COLO829 (cell line): ENCODE results near the gene ANKRD60.
A peak's percentile ranks its signal among the peaks of the same experiment; 100 is the strongest.

Experiments used
- DNase-seq: peaks from one replicate; pipeline ENCODE4 v3.0.0; 2012; ENCODE audit warnings: low spot score

The ANKRD60 gene, protein sequence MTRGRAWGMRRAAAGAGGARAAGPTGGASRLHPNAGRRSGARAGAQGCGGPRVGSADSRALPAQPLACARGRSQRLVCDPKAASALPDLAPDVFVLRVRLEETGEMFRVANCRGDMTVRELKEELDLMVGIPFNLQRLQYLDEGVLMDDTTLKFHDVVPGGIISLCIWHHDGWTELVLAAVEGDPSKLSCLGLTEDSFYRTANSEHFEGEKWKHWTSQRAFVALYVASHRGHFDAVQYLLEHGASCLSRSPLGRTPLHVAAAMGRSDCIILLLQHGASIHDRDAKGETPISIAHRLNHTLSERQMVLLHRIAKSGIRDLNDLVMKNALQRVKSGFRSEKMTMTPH

DNA sequence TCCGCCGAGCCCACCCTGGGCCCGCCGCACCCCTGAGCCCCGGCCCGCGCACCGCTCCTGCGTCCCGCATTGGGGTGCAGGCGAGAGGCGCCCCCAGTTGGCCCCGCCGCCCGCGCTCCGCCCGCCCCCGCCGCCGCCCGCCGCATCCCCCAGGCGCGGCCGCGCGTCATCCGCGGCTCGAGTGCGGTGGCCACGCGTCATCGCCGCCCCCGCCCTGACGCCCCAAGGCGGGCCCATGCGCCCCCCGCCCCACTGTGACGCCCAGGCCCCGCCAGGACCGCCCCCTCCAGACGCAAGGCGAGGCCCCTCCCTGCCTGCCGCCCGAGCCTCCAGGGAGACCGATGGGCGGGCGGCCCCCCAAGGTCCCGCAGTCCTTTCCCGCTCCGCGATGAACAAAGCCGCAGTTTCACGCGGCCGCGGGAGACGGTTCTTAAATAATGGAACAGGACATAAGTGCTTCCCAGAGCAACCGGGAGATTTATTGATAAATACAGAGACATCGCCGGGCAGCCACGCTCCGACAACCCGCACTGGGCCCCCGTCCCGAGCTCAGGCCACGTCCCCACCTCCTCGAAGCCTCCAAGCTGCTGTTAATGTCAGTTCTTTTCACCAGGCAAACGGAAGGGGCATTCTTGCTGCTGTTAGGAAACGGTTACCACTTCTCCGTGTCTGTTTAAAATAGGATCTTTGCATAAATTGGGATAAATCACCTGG, at the start of gene ANKRD60:
Gene ANKRD60 (minus strand): TSS at position 170 of the 714 bp plus-strand sequence. CDS start 0 bp downstream, at position 170.
- DNase-seq: no peak

DNA sequence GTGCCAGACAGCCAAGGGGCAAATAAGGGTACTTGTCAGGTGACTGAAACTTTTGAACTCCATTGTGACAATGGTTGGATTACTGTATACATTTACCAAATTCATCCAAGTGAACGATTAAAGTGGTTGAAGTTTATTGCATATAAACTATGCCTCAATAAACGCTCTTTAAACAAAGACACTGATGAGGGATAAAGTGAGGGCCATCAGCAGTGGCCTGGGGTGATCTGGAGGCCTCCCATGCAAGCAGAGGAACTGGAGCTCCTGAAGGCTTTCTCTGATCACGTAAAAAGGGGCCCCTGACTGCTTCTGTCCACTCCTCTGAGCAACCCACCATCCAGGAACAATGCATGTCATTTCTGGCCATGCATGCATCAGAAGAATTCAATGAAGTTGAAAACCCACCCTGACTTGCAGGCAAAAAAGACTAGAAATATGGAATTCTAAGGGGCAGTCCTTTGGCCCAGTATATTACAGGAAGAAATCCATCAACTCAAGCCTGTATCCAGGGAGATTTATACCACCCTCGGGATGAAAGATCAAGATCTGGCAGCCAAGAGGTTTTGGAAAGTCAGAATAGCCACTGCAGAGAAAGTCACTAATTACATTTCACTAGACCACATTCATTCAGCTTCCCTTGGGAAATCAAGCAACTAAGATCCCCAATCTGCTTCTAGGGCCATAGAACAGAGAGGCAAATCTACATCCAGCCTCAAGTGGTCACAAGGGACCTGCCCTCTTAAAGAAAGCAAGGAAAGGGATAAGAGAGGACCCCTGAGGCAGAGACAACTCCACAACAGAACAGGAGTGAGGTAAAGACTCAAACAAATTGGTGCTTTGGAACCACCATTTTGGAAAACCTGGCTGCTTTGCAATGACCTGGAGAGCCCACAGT, 49.4 kb upstream of the ANKRD60 start:
- DNase-seq: no peak

DNA sequence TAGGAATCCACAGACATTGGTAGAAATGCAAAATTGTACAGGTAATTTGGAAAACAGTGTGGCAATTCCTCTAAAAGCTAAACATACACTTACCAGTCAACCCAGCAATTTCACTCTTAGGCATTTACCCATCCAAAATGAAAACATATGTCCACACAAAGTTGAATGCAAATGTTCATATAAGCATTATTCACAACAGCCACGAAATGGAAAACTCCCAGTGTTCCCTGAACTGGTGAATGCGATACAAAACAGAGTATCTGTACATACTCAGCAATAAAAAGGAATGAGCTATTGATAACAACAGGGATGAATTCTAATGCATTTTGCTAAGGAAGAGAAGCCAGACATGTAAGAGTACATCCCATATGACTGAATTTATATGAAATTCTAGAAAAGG, 48.7 kb upstream of the ANKRD60 start:
- DNase-seq: no peak

DNA sequence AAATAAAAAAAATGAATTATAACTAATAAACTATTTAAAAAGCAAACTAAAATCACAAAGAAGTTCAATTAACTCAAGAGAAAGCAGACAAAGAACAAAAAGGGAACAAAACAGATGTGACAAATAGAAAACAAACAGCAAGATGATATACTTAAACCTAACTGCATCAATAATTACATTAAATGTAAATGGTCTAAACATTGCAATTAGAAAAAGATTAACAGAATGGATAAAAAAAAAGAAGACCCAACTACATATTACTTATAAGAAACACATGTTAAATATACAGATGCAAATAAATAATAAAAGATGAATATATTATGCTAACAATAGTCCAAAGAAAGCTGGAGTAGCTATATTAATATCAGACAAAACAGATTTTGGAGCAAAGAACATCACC, 45.9 kb upstream of the ANKRD60 start:
- DNase-seq: no peak

DNA sequence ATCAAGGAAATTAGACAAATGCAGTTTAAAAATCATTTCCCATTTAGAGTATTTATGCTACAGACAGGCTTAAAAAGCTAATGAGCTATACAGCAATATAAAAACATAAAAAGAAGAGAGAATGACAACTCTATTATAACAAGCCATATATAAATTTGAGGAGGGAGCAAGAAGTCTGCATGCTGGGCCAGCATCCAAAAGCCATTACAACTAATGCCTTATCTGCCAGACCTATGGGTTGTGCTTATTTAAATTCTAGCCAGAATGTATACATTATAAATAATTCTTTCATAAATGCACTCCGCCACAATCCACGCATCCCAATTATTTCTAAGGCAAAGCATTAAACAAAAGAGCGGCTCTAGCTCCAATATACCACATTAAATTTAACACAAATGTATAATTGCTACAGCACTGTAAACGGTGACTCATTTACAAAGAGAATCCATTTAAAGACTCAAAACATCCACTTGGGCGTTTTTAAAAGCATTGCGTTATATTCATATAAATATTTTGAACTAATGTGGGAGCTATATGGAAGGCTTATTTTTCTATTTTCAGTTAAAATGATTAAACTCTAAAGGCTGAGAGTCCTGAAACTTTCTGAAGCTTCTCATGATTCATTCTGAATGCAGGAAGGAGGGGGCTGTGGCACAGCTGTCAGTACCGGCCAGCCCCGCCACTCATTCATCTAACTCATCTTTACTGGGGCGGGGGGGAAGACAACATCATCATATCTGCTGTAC, 43.3 kb upstream of the ANKRD60 start:
- no peak for DNase-seq

DNA sequence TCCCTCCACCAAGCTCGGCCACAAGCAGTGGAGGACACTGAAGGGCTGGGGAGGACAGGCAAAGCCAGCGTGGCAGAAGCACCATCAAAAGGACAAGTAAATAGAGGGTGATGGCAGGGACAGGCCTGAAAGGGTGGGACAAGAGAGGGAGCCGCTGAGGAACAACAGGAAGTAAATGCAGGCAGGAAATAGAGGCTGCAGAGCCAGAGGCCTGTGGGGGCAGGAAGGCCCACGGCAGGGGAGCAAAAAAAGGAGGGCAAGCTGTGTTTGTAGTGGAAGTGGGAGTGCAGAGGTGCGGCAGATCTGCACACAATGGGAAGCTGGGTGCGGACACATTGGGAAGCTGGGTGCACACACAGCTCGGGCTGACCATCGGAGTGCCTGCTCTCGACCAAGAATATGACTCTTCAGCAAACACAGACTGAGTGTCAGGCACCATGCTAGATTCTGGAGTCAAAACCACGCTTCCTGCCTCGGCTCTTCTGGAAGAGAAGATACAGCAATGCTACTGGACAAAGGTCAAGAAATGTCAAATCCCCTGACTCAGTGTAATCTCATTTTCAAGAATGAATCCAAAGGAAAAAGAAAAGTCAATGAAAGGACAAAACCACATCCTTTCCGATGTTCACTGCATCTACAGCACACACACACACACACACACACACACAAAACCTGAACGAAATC, 40.6 kb upstream of the ANKRD60 start:
- no peak for DNase-seq

DNA sequence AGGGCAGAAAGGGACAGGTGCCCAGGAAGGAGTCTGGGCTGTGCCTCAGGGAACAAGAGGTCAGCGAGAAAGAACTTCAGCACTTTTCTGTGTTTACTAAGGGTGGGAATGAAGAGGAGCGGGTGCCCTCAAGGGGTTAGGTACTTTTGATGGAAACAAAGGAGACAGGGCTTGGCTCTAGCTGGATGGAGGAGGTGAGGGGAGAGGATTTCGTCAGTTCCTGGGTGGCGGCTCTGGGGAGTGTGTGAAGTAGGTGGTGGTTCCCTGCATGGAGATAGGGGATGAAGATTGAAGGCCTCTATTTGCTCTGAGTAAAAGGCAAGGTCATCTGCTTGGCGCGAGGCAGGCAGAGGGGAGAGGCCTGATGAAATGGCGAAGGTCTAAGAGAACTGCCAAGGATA, 40.0 kb upstream of the ANKRD60 start:
- no peak for DNase-seq

DNA sequence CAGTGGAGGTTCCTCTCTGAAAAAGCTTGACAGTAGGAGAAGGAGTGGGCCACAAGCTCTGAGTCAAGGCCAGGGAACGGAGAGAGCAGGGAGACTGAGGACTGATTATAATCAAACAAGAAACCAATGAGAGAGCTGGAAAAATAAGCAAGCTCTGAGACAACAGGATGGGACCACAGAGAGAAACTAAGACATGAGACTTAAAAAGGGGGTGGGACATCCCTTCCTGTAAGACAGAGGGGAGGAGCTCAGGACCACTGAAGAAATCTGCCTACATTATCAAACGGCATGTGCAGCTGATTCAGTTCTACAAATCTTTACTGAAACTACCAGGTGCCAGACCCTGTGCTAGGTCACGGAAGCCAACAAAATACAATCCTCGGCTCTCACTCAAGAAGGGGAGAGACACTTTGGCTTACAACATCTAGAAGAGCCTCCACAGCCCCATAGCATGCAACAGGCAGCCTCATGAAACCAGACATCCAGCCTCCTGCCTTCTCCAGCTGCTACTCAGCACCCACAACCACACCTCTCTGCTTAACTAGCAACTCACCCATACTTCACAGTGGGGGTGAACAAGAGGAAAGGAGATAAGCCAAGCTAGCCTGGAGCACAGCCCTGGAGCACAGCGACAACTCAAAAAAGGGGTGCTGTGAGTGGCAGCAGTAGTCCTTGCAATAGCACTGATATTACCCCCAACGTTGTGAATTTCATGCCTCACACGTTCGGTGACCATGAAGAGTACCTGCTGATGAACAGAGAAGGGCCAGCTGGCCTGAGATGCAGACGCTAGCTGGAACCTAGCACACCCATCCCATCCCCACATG, 39.1 kb upstream of the ANKRD60 start:
- no peak for DNase-seq

DNA sequence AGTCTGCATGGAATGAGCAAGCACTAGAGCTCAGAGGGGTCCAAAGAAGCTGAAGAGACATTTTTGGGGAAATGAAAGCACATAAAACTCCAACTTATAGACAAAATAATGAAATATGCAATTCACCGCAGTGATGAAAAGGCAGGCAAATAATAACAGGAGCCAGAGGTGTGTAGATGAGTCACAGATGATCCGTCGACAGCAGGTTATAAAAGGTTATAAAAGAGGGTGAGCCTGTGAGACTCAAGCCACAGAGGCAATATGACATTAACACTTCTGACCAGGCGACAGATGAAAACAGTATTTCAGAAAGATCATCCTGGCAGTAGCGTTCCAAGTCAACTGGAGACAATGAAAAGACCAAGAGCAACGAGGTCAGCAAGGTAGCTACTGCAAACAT, 35.8 kb upstream of the ANKRD60 start:
- DNase-seq: no peak

DNA sequence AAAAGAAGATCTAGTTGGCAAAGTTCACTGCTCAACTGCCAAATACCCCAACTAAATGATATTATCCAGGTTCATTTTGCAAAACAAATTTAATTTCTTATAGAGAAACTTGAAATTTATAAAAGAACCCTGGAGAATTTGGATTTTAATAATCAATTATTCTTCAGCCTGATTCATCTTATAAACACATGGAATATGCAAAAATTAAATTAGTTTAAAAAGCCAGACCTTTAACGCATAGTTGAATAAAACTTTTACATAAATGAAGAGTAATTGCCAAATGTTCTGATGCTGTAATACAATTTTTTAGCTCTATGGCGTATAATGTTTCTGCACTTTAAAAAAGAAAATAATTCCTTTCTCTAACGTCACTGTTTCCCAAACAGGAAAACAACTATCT, 33.2 kb upstream of the ANKRD60 start:
- DNase-seq: no peak

DNA sequence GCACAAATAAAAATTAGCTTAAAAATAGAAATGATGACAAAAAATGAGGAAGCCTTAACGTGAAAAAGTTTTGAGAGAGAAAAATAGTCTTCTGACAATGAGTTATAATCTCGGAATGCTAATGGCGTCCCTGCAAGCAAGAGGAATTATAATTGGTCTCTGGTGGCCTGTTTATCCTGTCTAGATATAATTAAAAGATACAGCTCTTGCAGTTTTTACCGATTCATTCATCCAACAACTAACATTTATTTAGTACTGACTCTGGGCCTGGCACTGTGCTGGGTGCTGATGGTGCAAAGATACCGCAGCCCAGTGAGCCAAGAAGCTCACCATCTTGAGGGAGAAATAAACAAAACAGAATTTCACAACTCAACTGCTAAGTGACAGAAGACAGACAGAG, 31.6 kb upstream of the ANKRD60 start:
- no peak for DNase-seq

DNA sequence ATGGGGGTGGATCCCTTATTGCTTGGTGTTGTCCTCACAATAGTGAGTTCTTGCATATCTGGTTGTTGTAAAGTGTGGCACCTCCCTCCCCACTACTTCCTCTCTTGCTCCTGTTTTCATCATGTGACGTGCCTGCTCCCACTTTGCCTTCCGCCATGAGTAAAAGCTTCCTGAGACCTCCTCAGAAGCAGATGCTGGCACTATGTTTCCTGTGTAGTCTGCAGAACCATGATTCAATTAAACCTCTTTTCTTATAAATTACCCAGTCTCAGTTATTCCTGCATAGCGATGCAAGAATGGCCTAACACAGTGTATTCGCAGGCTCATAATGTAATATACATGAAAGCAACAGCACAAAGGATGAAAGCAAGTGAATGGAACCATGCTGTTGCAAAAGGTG, 28.4 kb upstream of the ANKRD60 start:
- DNase-seq: no peak

DNA sequence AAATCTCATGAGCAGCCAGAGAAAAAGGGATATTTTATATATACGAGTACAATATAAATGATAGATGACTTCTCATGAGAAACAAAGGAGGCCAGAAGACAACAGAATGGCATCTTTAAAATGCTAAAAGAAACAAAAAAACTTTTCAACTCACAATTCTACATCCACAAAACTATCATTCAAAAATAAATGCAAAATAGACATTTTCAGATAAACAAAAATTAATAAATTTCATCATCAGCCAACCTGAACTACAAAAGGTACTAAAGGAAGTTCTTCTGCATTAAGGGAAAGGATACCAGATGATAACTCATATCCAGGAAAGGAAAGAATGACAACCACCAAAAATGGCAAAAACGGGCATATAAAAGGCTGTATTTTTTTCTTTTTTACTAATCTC, 27.9 kb upstream of the ANKRD60 start:
- DNase-seq: no peak

DNA sequence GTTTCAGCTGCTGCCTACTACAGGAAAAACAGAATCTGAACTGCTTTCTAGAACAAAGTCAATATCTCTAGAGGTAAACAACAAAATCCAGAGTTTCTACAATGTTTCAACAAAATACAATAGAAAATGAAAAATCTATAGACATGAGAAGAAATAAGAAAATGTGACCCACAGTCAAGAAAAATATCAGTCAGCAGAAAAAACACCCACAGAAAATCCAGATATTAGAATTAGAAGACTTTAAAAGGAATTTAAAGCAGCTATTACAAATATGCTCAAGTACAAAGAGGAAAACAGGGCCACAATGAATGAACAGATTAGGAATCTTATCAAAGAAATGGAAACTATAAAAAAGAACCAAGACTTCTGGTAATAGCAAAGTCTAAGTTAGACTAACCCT, 26.4 kb upstream of the ANKRD60 start:
- no peak for DNase-seq

DNA sequence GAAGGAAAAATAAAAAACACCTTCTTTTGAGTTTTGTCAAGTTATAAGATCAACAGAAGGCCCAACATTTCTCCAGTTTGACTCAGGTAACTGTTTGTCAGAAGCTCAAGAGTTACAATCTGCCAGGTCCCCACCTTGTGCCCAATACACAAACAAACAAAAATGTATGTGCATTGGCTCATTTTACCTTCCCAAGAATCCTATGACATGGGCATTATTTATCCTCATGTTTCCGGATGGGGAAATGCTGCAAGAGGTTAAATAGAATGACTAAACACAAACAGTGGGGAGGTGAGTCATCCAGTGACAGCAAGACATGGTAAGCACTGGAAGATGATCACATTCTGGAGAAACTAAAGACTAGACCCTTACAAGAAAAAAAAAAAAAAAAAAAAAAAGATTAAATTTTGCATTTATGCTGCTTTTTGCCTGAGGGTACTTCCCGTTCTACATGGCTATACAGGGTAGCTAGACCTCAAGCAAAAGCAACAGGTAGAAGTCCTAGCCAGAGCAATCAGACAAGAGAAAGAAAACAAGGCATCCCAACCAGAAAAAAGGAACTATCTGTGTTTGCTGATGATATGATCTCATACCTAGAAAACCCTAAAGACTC, 23.6 kb upstream of the ANKRD60 start:
- DNase-seq: peak; percentile 94

DNA sequence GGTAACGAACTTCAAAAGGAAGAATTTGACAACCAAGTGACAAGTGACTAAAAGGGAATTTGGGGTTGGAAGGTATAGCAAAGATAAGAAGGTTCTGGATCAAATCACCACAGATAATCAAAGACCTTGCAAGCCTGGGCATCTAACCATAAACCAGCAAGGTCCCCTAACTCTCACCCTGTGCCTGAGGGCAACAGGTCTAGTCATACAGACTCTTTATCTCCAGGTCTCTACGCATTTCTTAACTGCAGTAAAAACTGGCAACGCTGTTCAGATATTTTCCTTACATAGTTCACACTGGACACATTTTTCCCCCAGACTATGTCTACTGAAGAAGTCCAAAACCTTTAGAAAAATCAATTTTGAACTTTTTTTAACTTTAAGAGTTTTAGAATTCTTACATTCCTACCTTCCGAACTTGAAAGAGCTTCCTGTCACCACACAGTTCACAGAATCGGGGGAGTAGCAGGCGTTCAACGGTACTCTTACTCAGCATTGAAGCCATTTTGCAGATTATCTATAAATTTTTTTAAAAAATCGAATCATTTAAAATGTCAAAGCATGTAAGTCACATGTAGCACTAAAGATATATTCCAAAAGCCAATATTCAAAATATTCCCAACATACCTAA, 23.0 kb upstream of the ANKRD60 start:
- DNase-seq: no peak

DNA sequence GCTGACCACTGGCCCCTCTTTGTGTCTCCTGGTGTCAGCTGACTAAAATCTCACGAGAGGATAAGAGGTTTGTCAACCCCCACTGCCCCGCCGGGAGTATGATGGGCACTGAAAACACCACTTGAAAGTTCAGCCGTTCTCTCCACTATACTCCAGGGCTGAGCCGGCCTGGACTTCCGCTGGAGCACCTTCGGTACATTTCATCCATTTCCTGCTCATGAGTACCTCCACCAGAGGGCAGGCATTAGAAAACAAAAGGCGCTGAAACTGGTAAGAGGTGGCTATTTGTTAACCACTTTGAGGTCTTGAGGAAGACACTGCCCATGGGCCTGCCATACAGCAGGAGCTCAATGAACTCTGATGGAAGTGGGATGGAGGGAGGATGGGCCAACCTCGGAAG, 17.9 kb upstream of the ANKRD60 start:
- no peak for DNase-seq

DNA sequence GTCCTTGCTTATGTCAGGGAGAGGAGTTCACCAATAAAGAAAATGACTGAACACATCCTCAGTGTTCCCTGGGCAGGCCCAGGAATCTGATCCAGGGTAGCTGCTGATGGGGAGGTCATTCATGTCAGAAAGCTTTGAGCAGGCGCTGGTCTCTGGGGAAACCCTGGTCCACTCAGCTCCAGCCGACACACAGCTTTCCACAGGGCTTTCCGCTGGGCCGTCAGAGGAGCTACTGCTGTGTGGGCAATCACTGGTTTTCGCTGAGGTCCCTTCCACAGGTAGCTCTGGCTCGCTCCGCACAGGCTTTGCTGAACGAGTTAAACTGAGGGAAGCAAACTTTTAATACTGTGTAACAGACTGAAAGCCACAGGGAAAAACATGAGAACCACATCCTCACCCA, 17.5 kb upstream of the ANKRD60 start:
- DNase-seq: no peak

DNA sequence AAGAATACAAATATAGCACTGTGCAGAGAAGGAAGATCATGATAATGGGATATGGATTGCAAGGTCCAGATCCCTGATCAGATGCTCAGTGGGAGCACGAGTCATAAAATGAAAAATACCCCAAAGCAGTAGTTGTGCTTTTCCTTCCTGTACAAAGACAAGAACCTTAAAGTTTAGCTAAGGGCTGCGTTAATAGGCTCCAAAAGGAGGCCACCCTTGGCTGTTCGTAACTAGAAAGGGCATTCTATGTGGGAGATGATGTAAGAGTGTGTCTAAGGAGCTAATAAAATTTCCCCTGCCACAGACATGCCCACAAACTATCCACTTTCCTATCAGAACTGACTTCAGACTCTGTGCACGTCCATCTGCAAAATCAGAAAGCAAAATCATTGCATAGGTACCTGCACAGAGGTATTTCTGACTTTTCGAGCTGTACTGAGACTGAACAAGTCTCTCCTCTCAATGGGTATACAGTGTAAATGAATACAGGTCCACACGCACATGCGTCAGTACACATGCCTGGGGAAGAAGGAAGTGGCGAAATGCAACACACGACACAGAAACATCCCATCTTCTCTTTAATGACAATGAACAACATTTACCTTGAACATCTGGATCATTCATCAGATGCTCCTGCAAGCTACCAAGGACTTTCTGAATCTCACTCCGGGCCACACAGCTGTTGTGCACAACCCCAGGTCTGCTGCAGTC, 16.9 kb upstream of the ANKRD60 start:
- DNase-seq: no peak
